GM18498 (cell line): ENCODE data around the gene ADAMTS6.
"Not testable (repeated sequence)": the region's sequence is repeated elsewhere in the genome, so short reads cannot be mapped to it uniquely, and the experiment has no call there.

Source experiments
- ATAC-seq: cut with Tn5 transposase; IDR thresholded peaks from one replicate; pipeline ENCODE4 v1.9.1; 2021; ENCODE audit warnings: mild to moderate bottlenecking, moderate library complexity; ENCODE audit not compliant: unreplicated experiment

The ADAMTS6 gene, protein sequence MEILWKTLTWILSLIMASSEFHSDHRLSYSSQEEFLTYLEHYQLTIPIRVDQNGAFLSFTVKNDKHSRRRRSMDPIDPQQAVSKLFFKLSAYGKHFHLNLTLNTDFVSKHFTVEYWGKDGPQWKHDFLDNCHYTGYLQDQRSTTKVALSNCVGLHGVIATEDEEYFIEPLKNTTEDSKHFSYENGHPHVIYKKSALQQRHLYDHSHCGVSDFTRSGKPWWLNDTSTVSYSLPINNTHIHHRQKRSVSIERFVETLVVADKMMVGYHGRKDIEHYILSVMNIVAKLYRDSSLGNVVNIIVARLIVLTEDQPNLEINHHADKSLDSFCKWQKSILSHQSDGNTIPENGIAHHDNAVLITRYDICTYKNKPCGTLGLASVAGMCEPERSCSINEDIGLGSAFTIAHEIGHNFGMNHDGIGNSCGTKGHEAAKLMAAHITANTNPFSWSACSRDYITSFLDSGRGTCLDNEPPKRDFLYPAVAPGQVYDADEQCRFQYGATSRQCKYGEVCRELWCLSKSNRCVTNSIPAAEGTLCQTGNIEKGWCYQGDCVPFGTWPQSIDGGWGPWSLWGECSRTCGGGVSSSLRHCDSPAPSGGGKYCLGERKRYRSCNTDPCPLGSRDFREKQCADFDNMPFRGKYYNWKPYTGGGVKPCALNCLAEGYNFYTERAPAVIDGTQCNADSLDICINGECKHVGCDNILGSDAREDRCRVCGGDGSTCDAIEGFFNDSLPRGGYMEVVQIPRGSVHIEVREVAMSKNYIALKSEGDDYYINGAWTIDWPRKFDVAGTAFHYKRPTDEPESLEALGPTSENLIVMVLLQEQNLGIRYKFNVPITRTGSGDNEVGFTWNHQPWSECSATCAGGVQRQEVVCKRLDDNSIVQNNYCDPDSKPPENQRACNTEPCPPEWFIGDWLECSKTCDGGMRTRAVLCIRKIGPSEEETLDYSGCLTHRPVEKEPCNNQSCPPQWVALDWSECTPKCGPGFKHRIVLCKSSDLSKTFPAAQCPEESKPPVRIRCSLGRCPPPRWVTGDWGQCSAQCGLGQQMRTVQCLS (N-terminal part only)

DNA sequence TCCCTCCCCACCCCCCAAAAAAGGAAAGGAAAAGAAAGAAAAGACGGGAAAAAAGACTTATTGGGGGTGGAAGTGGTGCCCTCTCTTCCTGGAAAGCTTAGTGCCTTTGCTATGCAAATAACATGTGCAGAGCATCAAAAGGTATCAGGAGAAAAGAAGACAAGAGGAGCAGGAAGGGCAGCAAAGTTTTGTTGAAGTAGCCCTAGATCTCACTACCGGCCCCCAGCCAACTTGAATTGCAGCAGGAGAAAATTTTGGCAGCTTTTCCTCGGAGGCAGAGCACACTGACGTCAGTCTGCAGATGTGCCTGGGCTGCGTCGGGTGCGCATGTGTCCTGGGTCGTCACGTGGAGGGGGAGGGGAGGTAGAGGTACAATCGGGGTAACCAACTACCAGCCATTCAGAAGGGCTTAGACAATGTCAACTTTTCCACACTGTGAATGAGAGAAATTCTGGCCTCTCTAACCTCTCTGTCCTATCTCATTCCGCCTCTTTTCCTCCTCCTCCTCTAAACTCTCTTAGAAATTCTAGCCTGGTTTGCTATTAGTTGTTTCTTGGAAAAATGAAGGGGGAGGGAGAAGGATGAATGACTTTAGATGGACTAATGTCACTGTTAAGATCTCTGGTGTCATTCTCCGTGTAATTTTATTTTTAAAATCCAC, at the start of gene ADAMTS6:
TSS of gene ADAMTS6 (minus strand) at position 286 of the 661 bp plus-strand sequence. CDS start 8,247 bp downstream, outside the sequence.
- peak; percentile 81 for ATAC-seq

DNA sequence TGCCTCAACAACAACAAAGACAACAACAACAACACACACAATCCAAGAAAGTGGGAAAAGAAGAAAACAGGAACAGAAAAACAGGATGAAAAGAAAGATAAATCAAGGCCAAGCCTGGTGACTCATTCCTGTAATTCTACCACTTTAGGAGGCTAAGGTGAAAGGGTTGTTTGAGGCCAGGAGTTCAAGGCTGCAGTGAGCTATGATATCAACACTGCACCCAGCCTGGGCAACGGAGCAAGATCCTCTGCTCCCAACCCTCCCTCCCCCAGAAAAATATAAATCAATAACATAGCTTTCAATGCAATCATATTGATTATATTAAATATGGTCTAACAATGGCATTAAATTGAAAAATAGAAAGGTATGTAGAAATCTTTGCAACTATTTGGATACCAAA, 49.2 kb upstream of the ADAMTS6 start:
- ATAC-seq = no peak

DNA sequence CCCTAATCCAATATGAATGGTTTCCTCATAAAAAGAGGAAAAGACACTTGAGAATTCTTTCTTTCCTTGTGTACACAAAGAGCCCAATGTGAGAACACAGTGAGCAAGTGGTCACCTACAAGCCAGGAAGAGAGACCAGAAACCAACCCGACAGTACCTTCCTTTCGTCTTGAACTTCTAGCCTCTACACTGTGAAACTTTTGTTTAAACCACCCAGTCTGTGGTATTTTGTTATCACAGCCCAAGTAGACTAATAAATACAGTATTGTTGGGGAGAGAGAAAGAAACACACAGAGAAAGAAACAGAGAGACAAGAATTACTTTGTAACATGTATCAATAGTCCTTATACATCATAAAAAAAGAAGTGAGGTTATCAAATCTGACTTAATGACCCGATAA, 44.0 kb upstream of the ADAMTS6 start:
- no peak for ATAC-seq

DNA sequence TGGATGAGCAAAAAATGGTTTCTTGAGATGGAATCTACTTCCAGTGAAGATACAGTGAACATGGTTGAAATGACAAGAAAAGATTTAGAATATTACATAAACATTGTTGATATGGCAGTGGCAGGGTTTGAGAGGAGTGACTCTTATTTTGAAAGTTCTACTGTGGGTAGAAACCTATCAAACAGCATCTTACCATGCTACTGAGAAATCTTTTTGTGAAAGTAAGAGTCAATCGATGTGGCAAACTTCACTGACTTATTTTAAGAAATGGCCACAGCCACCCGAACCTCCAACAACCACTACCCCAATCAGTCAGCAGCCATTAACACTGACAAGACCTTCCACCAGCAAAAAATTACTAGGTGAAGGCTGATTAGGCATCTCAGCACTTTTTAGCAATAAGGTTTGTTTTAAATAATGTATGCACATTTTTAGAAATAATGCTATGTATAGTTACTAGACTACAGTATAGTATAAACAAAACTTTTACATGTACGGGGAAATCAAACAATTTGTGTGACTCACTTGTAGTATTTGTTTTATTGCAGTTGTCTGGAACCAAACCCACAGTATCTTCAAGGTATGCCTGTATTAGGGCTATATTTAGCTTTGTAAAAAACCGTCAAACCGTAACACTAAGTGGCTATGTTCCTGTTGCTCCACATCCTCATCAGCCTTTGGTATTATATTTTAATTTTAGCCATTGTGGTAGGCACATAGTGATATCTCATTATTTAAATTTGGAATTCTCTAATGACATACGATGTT, 30.6 kb upstream of the ADAMTS6 start:
- ATAC-seq = no peak

DNA sequence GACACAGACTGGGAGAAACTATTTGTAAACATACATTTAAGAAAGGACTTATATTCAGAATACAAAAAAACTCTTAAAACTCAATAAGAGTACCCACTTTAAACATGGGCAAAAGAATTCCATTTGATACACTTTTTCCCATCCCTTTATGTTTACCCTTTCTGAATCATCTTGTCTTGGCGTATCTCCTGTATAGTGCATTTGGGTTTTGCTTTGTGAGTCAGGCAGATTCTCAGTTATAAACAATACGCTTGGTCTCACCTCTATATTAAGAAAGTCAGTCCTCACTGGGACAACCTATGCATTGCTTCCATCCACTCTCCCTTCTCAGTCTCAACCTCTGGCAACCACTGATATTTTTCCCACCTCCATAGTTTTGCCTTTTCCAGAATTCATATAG, 27.3 kb upstream of the ADAMTS6 start:
- no peak for ATAC-seq

DNA sequence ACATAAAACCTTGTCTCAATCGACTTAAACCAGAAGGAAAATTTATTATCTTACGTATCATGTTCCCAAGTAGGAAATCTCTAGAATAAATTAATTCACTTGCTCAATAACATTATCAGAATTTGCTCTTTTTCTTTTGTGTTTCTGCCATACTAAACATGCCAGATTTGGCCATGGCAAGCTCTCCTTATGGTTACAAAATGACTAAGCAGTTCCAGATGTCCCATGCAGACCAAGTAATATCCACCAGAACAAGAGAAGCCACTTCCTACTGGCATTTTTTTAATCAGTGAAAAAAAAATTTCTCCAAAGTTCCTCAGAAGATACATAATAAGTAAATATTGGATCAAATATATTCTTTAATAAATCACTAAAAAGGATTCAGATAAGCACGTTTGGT, 25.2 kb upstream of the ADAMTS6 start:
- no peak for ATAC-seq

DNA sequence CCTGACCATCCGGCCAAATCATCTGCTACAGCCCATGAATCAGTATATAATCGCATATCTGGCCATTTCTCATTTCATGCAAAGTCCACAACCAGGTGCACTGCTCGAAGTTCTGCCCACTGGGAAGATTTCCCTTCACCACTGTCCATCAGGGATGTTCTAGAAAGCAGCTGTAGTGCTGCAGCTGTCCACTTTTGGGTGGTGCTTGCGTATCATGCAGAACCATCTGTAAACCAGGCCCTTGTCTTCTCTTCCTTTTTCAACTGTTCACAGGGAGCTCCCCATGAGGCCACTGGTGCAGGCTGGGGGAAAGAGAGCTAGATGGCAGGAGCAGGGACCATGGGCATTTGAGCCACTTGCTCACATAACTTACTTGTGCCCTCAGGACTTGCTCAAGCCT, 7.4 kb upstream of the ADAMTS6 start:
- no peak for ATAC-seq

DNA sequence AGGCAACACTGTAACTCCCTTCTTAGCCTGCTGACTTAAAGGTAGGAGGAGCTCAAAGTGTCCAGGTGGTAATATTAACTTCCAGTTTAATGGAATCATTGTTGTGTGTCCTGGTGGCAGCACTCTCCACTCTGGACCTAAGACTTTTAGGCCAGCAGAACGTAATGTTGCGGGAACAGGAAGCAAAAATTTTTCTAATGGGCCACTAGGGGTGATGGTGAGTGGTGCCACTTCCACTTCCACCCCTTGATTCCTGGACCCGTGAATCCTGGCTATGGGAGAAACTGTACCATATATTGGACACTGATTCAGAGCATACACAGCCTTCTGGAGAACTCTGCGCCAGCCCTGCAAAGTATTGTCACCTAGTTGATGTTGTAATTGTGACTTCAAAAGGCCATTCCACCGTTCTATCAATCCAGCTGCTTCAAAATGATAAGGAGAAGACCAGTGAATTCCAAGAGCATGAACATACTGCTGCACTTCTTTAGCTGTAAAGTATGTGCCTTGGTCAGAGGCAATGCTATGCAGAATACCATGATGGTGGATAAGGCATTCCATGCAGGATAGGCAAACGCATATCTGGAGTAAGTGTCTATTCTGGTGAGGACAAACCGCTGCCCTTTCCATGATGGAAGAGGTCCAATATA, 6.4 kb upstream of the ADAMTS6 start:
- not testable (repeated sequence) for ATAC-seq

DNA sequence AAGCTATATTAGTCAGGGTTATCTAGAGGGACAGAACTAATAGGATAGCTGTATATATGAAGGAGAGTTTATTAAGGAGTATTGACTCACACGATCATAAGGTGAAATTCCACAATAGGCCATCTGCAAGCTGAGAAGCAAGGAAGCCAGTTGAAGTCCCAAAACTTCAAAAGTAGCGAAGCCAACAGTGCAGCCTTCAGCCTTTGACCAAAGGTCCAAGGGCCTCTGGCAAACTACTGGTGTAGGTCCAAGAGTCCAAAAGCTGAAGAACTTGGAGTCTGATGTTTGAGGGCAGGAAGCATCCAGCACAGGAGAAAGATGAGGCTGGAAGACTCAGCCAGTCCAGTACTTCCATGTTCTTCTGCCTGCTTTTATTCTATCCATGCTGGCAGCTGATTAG, 5.1 kb upstream of the ADAMTS6 start:
- ATAC-seq = not testable (repeated sequence)

DNA sequence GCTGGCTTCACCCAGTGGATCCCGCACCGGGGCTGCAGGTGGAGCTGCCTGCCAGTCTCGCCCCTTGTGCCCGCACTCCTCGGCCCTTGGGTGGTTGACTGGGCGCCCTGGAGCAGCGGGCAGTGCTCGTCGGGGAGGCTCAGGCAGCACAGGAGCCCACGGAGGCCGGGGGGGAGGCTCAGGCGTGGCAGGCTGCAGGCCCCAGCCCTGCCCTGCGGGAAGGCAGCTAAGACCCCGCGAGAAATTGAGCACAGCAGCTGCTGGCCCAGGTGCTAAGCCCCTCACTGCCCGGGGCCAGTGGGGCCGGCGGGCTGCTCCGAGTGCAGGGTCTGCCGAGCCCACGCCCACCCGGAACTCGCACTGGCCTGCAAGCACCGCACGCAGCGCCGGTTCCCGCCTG, 3.7 kb upstream of the ADAMTS6 start:
- no peak for ATAC-seq

DNA sequence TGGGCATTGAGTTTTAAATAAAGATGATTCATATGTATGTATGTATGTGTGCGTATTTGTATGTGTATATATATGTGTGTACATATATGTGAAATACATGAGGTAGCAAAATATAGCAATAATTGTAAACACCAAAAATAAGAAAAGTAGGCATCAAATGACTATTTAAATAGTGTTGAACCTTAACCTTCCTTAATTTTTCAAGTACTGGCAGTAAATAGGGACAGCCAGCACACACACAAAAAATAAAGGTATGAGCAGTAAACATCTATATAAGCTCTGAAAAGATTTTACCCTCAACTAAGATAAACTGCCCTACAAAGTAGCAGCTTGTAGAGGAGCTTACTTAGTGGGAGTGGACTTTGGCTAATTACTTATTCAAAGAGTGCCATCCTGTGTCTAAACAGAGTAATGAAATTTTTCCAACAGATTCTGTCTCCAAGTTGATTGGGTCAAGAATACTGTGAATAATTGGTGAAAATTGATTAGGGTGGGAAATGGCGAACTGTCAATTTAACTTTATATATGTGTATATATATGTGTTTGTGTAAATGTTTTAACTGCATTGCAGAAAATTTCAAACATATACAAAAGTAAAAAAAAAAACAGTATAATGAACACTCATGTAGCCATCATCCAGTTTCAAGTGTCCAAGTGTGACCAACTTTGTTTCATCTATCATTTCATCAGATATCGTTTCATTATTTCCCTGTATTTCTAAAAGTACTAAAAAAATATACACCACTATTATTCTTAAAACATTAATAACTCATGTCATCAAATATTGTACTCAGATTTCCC, 2.0 kb upstream of the ADAMTS6 start:
- peak; percentile 55 for ATAC-seq

DNA sequence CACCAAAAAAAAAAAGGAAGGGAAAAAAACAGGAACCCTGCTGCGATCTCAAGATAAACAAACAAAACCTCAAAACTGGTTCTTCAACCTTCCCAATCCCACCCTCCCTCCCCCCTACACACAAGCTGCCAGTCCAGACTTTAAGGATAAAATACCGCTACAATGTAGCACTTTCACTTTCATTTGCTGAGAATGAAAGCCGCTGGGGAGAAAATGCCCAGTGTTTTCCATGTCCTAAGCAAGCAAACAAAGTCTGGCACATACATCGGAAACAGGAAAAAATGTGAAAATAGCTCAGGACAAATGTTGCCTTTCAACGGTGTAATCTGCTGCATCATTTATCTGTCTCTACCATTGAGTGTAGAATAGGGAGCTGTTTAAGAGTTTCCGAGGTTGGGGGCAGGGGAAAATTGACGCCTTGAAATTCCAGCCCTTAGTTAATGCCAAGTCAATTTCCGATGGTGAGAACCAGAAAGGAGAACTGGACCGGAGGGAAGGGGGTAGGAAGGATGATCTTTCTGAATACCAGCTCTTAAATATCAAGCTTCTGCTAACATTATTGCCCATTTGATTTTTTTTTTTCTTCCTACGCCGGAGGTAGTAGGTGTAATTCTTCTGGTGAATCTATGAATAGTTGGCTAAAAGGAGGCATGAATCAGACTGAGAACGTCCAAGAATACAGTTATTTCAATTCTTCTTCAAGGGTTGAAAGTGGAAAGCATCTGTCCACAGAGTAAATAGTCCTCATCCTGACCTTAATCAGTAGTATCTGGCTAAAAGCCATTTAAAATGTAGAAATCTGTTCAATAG, 1.2 kb upstream of the ADAMTS6 start:
- ATAC-seq = no peak

DNA sequence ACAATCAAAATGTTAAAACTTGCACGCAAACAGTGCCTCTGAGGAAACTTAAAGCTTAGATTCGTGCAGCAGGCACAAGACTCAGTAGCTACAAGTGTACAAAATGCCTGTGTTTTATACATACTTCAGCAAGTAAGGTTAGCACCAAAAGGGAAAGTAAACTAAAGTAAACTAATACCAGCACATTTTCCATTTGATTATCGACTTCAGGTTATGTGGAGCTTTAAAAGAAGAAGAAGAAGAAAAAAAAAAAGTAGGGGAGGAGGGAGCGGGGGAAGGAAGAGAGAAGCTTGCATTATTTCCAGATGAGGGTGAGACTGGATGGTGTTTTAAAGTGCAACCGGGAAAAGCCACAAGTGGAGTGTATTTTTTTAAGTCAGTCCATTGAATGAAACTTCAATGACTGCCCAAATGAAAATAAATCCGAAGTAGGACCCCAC, 596 bp upstream of the ADAMTS6 start:
- peak; percentile 14 for ATAC-seq

DNA sequence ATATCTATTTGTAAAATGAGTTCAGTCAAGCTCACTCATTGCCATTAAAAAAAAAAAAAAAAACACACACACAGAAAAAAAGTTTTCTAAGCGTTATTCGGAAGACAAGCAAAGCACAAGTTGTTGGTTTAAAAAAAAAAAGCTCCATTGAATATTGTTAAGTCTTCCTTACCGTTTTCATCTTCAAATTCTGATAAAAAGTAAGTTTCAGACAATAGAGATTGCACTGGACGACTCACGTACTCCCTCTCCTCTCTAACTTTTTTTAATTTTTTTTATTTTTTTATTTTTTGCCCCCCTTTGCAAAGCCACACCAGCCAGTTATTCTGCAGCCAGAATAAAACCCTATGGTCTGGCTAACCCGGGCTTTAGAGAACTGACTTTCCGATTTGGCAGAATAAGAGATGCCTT, 544 bp downstream of the ADAMTS6 start:
- peak; percentile 22 for ATAC-seq

DNA sequence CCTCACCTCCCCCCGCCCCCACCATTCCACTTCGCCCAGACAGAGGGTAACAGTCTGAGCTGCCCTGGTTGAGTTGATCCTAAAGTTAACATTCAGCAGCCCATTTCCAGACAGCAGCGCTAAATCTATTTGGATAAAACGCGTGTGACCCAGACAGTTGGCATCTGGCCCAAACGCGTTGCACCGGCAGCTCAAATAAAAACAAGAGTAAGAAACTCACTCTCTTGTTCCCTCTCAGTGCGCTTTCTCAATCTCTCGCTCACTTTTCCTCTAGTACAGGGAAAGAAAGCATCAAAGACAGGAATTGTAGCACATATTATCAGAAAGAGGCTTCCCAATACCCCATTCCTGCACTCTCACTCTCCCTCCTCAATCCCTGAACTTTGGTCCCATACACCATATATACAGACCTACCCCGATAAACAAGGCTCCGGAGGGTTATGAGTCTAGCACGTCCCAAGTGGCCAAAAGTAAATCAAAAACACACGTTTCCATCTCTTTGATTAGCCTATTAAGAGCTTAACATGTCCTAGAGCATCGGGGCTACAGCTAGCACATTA, 1.3 kb downstream of the ADAMTS6 start:
- ATAC-seq = no peak

DNA sequence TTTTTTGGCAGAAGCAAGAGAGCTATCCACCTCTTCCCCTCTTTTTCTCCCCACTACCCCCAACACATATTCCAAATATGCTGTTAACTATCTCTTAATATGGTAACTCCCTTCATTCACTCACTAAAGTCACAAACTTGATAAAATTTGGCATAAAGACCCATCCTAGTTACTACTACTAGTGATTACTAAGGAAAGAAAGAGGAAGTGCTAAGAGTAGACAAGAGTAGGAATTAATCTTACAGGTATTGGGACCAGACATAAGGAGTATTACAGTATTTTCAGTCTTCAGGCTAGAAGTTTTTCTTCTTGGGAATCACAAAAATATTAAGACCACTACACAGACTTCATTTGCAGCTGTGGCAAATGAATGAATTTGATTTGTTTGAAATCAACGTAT, 2.2 kb downstream of the ADAMTS6 start:
- ATAC-seq = no peak

DNA sequence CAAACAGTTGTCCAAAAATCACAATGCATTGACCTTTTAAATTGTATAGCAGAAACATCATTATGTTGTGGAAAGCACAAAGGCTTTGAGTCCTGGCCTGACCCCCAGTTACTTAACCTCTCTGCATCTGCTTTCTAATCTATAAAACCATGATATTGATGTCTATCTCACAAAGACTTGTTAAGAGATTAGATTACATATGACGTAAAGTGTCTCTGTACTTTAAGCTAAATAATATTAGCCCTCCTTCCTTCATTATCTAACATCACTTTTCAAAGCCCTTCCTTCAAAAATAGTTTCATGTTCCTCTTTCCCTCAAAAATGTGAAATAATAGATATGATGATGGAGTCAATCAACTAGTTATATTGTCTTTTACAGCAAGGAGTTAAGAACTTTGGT, 3.4 kb downstream of the ADAMTS6 start:
- ATAC-seq = no peak

DNA sequence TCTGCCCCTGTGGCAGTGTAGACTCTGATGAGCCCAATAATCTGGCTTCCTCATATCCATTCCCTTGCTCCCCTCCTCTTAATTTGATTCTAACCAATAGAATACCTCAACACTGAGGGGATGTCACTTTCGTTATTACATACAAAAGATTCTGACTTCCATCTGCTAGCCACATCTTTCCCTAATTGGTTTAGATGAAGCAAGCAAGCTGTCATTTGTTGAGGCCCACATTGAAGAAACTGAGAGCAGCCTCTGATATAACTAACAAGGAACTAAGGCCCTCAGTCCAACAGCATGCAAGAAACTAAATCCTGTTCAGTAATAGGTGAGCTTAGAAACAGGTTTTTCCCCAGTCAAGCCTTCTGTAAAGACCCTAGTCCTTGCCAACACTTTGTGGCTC, 5.8 kb downstream of the ADAMTS6 start:
- ATAC-seq = no peak
